Measurements from ENCODE around the gene TTI1.
"Not testable (repeated sequence)": the region's sequence is repeated elsewhere in the genome, so short reads cannot be mapped to it uniquely, and the experiment has no call there.

The TTI1 gene

GRCh38 chr20:38009416-38009815 is 23.8 kb downstream of the TTI1 start:
- not testable (repeated sequence) for DNase-seq (ENCODE audit: low read depth)

- no peak for DNase-seq (ENCODE audit: low read depth)
Measured at GRCh38 chr20:38008233-38008944, 24.9 kb downstream of the TTI1 start.

DNA sequence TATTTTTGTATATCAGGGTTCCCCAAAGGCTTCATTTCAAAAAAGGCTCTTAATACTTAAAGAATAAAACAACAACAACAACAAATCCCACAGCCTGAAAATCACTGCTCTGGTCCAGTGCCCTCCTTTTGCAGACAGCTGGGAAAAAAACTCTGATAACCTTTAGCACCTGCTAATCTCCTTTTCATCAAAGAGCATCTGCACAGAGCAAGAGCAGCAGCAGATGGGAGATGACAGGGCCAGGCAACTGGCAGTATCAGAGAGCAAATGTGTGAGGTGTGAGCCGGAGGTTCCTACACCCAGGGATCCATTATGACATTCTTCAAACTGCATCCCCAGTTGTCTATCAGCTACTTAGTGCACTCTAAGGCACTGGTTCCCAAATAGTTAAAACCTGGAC is 25.7 kb downstream of the TTI1 start:
- DNase-seq (ENCODE audit: low read depth): no peak

DNA sequence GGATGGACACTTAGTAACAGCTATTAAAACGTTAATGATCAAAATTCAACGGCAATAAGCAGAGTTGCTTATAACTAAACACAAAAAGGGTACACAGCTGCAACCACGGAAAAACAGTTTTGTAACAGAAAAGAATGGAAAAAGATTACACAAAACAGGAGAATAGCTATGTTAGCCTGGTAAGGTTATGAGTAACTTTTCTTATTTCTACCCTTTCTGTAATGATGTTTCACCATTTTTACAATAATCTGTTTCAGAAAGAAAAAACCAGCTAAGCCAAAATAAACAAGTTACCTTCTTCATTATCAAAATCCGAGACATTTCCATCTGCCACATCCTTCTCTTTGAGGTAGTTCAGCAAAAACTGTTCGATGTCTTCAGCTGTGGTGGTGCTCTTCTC is 27.4 kb downstream of the TTI1 start:
- DNase-seq (ENCODE audit: low read depth): no peak

DNA sequence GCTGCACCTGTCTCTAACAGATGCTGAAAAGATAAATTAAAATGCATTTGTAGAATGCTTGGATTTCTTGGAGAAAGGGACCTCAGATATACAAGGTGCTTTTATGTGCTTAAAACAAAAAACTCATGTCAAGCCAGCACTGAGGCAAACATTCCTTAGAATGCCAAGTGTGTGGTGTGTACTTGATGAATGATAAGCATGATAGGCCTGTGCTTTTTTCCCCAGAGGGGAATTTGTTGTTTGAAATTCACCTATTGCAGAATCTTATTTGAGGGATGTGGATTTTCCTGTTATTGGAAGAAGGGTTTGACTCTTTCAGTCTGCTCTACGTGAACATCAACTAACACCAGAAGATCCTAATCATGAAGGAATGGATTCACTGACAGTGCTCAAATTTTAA is 28.8 kb downstream of the TTI1 start:
- DNase-seq (ENCODE audit: low read depth): no peak

DNA sequence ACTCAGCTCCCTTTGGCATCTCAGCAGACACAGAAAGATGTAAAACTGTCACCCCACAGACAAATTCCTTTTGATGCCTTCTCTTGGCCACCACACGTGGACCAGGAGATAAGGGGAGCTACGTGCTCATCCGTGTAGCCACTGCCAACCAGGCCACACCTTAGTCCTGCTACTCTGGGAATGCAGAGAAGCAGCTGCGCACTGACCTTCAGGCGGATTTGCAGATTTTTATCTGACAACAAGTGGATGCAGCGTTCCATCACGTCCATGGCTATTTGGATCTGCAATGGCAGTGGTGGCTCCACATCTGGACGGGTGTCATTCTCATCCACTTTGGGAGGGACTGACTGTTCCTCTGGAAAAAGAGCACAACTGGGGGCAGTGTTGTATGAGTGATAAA is 30.8 kb downstream of the TTI1 start:
- DNase-seq (ENCODE audit: low read depth): no peak

- DNase-seq (ENCODE audit: low read depth): no peak
Measured at GRCh38 chr20:38001981-38002380, 31.3 kb downstream of the TTI1 start.

GRCh38 chr20:38001173-38001875 is 31.9 kb downstream of the TTI1 start:
- no peak for DNase-seq (ENCODE audit: low read depth)

GRCh38 chr20:38000293-38000692 is 33.0 kb downstream of the TTI1 start:
- no peak for DNase-seq (ENCODE audit: low read depth)

- no peak for DNase-seq (ENCODE audit: low read depth)
Measured at GRCh38 chr20:37999526-38000263, 33.6 kb downstream of the TTI1 start.

GRCh38 chr20:37997516-37997915 is 35.7 kb downstream of the TTI1 start:
- no peak for DNase-seq (ENCODE audit: low read depth)

DNA sequence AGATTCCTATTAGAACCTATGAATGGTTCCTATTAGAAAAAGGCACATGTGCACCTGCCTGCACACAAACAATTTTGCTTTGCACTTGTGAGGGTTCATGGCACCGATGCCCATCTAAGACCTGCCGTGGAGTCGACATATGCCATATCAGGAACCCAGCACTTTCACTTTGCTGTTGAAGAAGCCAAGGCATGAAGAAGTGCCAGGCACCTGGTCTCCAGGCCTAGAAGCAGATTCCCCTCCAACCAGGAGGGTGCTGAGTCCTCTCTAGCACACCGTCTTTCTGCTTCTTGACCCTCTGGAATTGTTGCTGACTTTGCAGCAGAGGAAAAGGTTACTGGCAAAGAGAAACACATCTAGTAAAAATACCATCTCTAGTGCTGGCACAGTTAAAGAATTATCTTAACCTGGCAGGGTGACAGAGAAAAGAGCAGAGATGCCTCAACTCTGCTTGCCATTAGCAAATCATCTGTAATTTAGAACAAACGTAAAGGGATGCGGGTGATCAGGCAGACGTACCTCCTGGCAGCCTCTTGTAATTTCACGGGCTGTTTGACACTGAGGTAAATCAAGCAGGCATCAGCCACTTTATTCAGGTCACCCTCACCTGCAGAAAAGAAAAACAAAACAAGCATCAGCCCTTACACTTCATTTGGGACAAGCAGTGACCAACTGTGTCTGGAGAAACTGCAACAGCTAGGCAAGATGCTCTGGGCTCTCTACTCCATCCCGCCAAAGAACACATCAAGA is 37.2 kb downstream of the TTI1 start:
- no peak for DNase-seq (ENCODE audit: low read depth)

GRCh38 chr20:37994512-37994911 is 38.7 kb downstream of the TTI1 start:
- no peak for DNase-seq (ENCODE audit: low read depth)

GRCh38 chr20:37992802-37993409 is 40.4 kb downstream of the TTI1 start:
- no peak for DNase-seq (ENCODE audit: low read depth)

DNA sequence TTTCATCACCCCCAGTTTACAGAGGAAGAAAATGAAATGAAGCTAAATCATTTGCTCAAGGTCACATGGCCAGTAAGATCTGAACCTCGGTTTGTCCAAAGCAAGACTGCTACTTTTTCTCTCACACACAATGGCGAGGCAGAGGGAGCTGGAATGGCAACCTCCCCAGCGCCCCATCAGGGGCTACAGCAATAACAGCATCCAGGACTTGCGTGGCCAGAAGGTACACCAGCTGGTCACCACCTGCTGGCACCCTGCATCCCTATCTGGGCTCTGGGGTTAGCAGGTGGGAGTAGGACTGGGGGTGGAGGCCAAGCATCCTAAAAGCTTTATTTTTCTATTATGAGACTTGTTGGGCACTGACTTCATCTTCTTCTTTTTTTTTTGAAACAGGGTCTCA is 41.3 kb downstream of the TTI1 start:
- DNase-seq (ENCODE audit: low read depth): no peak

DNA sequence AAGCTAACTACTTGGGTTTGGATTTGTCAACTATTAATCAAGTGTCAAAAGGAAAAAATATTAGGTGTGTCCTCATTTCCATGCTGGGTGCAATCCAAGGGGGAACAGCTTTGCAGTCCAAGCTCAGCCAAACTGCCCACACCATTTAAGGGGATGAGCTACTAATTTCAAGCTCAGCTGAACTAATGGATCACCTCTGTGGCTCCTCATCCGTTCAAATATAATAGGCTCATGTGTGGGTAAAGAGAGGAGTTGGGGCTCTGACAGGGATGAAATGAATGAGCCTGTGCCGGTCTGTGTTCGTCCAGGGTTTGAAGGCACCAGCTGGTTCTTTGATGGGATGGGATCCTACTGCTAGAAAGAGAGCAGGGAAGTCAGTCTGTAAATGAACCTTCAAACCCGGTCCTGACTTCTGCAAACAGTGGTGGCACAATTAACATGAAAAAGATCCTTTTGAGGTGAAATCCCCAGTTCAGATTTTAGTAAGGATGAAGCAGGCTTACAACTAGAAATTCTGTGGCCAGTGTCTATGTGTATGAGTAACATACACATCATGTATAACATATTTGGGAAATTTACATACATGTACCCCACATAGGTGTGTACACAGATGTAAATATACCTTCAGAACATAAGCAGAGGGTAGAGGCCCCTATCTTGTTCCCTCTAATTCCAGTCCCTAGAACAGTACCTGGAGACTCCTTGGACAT is 41.9 kb downstream of the TTI1 start:
- DNase-seq (ENCODE audit: low read depth): no peak

DNA sequence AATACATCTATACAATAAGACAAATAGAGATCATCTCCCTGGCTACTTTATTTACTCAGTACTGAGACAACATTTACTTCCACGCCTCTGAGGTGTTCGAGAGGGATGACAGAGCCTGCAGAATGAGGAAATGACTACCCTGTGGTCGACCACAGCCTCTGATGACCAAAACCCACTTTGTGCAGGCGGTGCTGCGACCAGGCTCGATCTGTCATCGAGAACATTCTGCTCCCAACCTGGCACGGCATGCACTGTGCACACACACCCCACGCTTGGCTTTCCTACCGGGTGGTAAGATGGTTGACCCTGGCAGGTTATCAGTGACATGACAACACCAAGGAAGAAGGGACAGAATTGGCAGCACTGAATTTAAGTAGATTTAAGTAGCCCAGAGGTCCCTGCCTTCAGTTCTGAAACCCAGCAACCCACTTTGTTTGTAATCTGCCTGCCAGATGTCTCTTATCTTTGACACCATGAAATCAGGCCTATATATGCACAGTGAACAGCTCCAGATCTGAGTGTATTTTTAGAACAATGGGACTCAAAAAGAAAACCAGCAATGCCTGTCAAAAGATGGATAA is 42.6 kb downstream of the TTI1 start:
- DNase-seq (ENCODE audit: low read depth): peak; percentile 16

DNA sequence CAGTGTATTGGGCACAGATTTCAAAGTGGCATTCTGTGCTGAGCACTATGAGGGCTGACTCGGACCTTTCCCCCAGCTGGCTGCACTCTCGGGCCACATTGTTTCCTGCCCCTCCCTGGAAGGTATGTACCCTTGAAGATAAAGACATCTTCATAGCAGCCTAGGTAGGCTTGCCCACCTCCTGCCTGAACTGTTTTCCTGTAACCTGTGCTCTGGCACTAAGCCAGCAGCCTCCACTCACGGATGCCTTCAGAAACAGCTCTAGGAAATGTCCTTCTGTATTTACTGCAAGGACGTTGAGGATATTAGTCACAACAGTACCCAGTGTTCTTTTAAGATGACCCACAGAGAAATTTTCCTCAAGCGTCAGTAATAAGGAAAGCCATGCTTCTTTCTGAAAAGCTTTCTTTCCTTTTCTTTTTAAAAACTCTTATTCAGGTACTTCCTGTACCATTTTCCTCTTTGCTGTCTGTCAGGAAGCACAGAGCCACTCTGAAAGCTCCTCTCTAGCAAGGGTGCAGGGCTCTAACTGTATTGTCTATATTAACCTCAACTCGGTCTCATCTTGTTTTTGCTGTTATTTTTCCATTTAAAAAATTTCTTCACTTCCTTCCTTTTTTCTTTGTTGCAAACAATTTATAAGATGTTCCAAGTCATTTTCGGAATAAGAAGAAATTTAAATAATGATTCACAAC is 43.5 kb downstream of the TTI1 start:
- no peak for DNase-seq (ENCODE audit: low read depth)

DNA sequence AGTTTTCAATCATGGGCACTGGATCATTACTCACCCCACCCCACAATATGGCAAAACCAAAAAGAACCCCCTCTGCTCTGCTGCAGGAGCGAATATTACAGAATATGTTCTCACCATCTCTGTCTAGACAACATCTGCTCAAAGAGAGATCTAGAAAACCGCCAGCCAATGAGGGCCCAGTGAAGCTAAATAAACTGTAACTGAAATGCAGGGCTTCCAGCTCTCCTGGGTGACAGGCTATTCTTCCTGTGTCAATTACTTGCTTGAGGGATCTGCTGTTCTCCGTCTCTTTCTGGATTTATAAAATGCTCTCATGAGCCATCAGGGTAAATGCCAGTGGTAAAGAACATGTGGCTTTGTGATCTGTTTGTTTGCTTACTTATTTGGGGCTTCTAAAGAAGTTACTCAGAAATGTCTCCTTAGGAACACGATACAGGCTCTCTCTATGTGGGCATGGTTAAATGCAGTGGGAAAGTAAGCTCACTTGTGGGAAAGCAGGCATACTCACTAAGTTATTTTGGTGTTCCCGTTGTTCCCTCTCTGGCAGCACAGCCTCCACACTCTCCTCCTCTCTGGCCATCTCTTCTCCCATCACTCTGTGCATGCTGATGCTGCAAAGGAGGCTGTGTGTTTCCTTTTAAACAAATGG is 44.8 kb downstream of the TTI1 start:
- no peak for DNase-seq (ENCODE audit: low read depth)
